WTC11 (cell line): ENCODE results near the gene GPR143. TPM values are rescaled to one million over a fixed set of nuclear protein-coding genes. Genes with fewer than 3 reads are reported as not detected.

ENCODE experiments used
- ATAC-seq: fragments of 200-7000 bp; cut with Tn5 transposase; 2 replicates; pipeline ENCODE4 v1.10.0; 2021; ENCODE audit warnings: mild to moderate bottlenecking, moderate library complexity
- CTCF ChIA-PET: fragments of 300-600 bp; sonication (Branson Sonifier 250); formaldehyde crosslinking; loops from one replicate; lab custom pipeline; 2021; ENCODE audit warnings: antibody characterized with exemption; lab: Charles Lee
- POLR2A ChIA-PET: fragments of 350-600 bp; sonication (Branson Sonifier 250); formaldehyde crosslinking; loops from one replicate; lab custom pipeline; 2021; ENCODE audit warnings: antibody characterized with exemption; lab: Charles Lee
- DNase-seq: peaks from one replicate; pipeline ENCODE4 v3.0.0; 2021; ENCODE audit warnings: low spot score
- H3K27ac Mint-ChIP-seq: 2 replicates; pipeline ENCODE4 v1.8.0; 2021; ENCODE audit warnings: mixed read lengths
- H3K27me3 Mint-ChIP-seq: 2 replicates; pipeline ENCODE4 v1.8.0; 2021; ENCODE audit warnings: low read depth, mild to moderate bottlenecking, moderate library complexity, mixed read lengths
- H3K36me3 Mint-ChIP-seq: 2 replicates; pipeline ENCODE4 v1.8.0; 2021; ENCODE audit warnings: mixed read lengths
- H3K4me1 Mint-ChIP-seq: 2 replicates; pipeline ENCODE4 v1.8.0; 2022; ENCODE audit warnings: mixed read lengths
- H3K4me3 Mint-ChIP-seq: 2 replicates; pipeline ENCODE4 v1.8.0; 2021; ENCODE audit warnings: mild to moderate bottlenecking, moderate library complexity, mixed read lengths
- H3K9me3 Mint-ChIP-seq: 2 replicates; pipeline ENCODE4 v1.8.0; 2021; ENCODE audit warnings: mixed read lengths
- FOXJ3 ChIP-seq: sonication (generic); formaldehyde crosslinking; IDR thresholded peaks from 2 replicates; pipeline ENCODE4 v1.9.0; 2021; ENCODE audit warnings: missing genetic modification reagents, mild to moderate bottlenecking, borderline replicate concordance
- FOXK1 ChIP-seq: sonication (generic); formaldehyde crosslinking; IDR thresholded peaks from 2 replicates; pipeline ENCODE4 v1.8.0; 2022; ENCODE audit warnings: mild to moderate bottlenecking, moderate library complexity, missing genetic modification reagents
- NFYB ChIP-seq: sonication (generic); formaldehyde crosslinking; conservative IDR thresholded peaks from 2 replicates; pipeline ENCODE4 v1.8.0; 2022; ENCODE audit warnings: low read depth, missing genetic modification reagents
- NR3C1 ChIP-seq: sonication (generic); formaldehyde crosslinking; conservative IDR thresholded peaks from 2 replicates; pipeline ENCODE4 v1.8.1; 2023; ENCODE audit warnings: low read depth, mild to moderate bottlenecking, missing genetic modification reagents
- RORB ChIP-seq: fragments of 250-450 bp; sonication (Bioruptor Pico); IDR thresholded peaks from 2 replicates; pipeline ENCODE4 v1.9.0; 2021; ENCODE audit warnings: mild to moderate bottlenecking
- SMAD3 ChIP-seq: sonication (generic); formaldehyde crosslinking; IDR thresholded peaks from 2 replicates; pipeline ENCODE4 v1.8.0; 2022; ENCODE audit warnings: missing genetic modification reagents, mild to moderate bottlenecking, borderline replicate concordance
- SOX15 ChIP-seq: fragments of 250-450 bp; sonication (Bioruptor Pico); IDR thresholded peaks from 2 replicates; pipeline ENCODE4 v1.9.0; 2021; ENCODE audit warnings: mild to moderate bottlenecking
- TEAD1 ChIP-seq: sonication (generic); formaldehyde crosslinking; IDR thresholded peaks from 2 replicates; pipeline ENCODE4 v1.8.0; 2022; ENCODE audit warnings: mild to moderate bottlenecking, missing genetic modification reagents
- ZNF396 ChIP-seq: fragments of 250-450 bp; sonication (Bioruptor Pico); IDR thresholded peaks from 2 replicates; pipeline ENCODE4 v1.8.0; 2021; ENCODE audit warnings: mild to moderate bottlenecking, moderate library complexity, borderline replicate concordance
- ZNF416 ChIP-seq: fragments of 250-450 bp; sonication (Bioruptor Pico); IDR thresholded peaks from 2 replicates; pipeline ENCODE4 v1.9.0; 2021; ENCODE audit warnings: mild to moderate bottlenecking, inconsistent platforms
- ZNF423 ChIP-seq: fragments of 250-450 bp; sonication (Bioruptor Pico); IDR thresholded peaks from 2 replicates; pipeline ENCODE4 v2.1.2; 2022; ENCODE audit warnings: mild to moderate bottlenecking, moderate library complexity
- ZNF532 ChIP-seq: fragments of 250-450 bp; sonication (Bioruptor Pico); IDR thresholded peaks from 2 replicates; pipeline ENCODE4 v1.9.0; 2021; ENCODE audit warnings: mild to moderate bottlenecking, borderline replicate concordance
- ZSCAN18 ChIP-seq: fragments of 250-450 bp; sonication (Bioruptor Pico); IDR thresholded peaks from 2 replicates; pipeline ENCODE4 v2.1.2; 2022; ENCODE audit warnings: mild to moderate bottlenecking, moderate library complexity
- total RNA-seq: library from RNA; stranded (reverse); gene quantifications from 3 replicates; pipeline ENCODE4 v1.2.3, GENCODE V29; 2021
- TF ChIP-seq, protein P1 (sequence below): sonication (generic); formaldehyde crosslinking; IDR thresholded peaks from 2 replicates; pipeline ENCODE4 v1.8.1; 2022; ENCODE audit warnings: low read depth, missing genetic modification reagents, borderline replicate concordance
- TF ChIP-seq, protein P2 (sequence below): sonication (generic); formaldehyde crosslinking; conservative IDR thresholded peaks from 2 replicates; pipeline ENCODE4 v1.8.1; 2022; ENCODE audit warnings: mild to moderate bottlenecking, missing genetic modification reagents
- TF ChIP-seq, protein P3 (sequence below): fragments of 200-600 bp; IDR thresholded peaks from 2 replicates; pipeline ENCODE4 v1.8.0; 2022; ENCODE audit warnings: antibody characterized with exemption
- TF ChIP-seq, protein P4 (sequence below): sonication (generic); formaldehyde crosslinking; IDR thresholded peaks from 2 replicates; pipeline ENCODE4 v1.8.1; 2023; ENCODE audit warnings: mild to moderate bottlenecking, missing genetic modification reagents, moderate library complexity

Gene GPR143
- total RNA-seq, 1 experiment from 2014 or later = 18.3 TPM

DNA sequence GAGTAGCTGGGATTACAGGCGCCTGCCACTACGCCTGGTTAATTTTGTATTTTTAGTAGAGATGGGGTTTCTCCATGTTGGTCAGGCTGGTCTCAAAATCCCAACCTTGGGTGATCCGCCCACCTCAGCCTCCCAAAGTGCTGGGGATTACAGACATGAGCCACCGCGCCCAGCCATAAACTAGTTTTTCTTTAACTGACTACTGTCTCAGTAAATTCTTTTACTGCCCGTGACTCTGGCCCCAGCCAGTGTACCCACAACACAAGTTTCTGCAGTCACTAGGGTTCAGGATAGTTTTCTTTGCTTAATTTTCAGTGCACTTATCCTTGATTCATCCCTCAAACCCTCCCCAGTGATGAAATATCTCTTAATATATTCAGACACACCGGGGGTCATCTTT lies 28.8 kb upstream of the GPR143 start (continued):
- TF ChIP-seq, protein P1, sequence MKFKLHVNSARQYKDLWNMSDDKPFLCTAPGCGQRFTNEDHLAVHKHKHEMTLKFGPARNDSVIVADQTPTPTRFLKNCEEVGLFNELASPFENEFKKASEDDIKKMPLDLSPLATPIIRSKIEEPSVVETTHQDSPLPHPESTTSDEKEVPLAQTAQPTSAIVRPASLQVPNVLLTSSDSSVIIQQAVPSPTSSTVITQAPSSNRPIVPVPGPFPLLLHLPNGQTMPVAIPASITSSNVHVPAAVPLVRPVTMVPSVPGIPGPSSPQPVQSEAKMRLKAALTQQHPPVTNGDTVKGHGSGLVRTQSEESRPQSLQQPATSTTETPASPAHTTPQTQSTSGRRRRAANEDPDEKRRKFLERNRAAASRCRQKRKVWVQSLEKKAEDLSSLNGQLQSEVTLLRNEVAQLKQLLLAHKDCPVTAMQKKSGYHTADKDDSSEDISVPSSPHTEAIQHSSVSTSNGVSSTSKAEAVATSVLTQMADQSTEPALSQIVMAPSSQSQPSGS (CRISPR knock-in tag) = no peak
- TF ChIP-seq NR3C1 (CRISPR knock-in tag) (no peak), ZNF416 (CRISPR knock-in tag) (no peak), ZNF532 (CRISPR knock-in tag) (no peak), NFYB (CRISPR knock-in tag) (no peak), ZNF396 (CRISPR knock-in tag) (no peak), ZSCAN18 (CRISPR knock-in tag) (no peak)
- TF ChIP-seq, protein P2, sequence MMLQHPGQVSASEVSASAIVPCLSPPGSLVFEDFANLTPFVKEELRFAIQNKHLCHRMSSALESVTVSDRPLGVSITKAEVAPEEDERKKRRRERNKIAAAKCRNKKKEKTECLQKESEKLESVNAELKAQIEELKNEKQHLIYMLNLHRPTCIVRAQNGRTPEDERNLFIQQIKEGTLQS = no peak

- no peak for TF ChIP-seq SOX15 (CRISPR knock-in tag)
- Mint-ChIP-seq H3K9me3 (peaks cover 7% of the 10 kb centered on the region; the same call in 1 of the 2 replicates), H3K27ac (no peak overlapping the region), H3K4me1 (peaks cover 39% of the 10 kb centered on the region), H3K4me3 (0 out of 2 replicates have a peak overlapping the region, but pooled peaks have one; percentile 86), H3K36me3 (peaks cover 8% of the 10 kb centered on the region), H3K27me3 (no peaks in the 10 kb centered on the region)
- ChIA-PET CTCF (no interaction called here), POLR2A (no interaction called here)
- DNase-seq (no peak), ATAC-seq (no peak)
Observed at GRCh38 chrX:9790866-9791265, 25.2 kb upstream of the GPR143 start.

DNA sequence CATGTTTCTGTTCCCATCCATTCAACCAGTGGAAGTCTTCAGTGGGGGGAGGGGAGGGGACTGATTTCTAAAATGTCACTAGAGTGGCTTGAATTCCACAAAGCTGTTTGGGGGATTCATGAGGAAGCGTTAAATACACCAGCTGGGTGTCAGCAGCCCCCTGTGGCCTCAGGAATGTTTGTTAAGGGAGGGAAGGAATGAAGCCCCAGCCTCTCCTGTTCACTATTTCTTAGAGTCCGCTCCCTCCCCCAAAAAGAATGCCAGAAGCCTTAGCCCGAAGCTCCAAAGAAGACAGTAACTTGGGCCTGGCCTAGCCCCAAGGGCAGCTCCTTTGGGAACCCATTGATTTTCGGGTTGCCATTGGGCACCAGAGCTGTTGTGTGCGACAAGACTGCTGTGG lies 23.9 kb upstream of the GPR143 start:
- ChIA-PET POLR2A (no interaction called here), CTCF (interaction anchor here (0.9 to 1.6 kb wide), 2 partner anchors 66 to 89 kb away, joined by 3 to 6 read pairs; no protein-coding TSS in a partner anchor)

GRCh38 chrX:9788911-9789310 lies 23.3 kb upstream of the GPR143 start:
- H3K4me1 Mint-ChIP-seq = peaks cover 42% of the 10 kb centered on the region
- peak overlapping the region; percentile 86 for H3K4me3 Mint-ChIP-seq
- POLR2A ChIA-PET = no interaction called here
- H3K27me3 Mint-ChIP-seq = 0 out of 2 replicates have a peak, but pooled peaks cover 5% of the 10 kb centered on the region
- no peaks in the 10 kb centered on the region for H3K9me3 Mint-ChIP-seq
- DNase-seq (no peak), ATAC-seq (no peak)
- H3K36me3 Mint-ChIP-seq = 0 out of 2 replicates have a peak, but pooled peaks cover 2% of the 10 kb centered on the region
- CTCF ChIA-PET = interaction anchor here (1.6 kb wide), 1 partner anchor 88 kb away, joined by 6 read pairs; no protein-coding TSS in a partner anchor
- peak overlapping the region; percentile 84 for H3K27ac Mint-ChIP-seq
- TF ChIP-seq FOXJ3 (CRISPR knock-in tag) = no peak
- TF ChIP-seq ZSCAN18 (CRISPR knock-in tag) = no peak
- TF ChIP-seq RORB (CRISPR knock-in tag) = no peak
- no peak for TF ChIP-seq ZNF423
- TF ChIP-seq, protein P3, sequence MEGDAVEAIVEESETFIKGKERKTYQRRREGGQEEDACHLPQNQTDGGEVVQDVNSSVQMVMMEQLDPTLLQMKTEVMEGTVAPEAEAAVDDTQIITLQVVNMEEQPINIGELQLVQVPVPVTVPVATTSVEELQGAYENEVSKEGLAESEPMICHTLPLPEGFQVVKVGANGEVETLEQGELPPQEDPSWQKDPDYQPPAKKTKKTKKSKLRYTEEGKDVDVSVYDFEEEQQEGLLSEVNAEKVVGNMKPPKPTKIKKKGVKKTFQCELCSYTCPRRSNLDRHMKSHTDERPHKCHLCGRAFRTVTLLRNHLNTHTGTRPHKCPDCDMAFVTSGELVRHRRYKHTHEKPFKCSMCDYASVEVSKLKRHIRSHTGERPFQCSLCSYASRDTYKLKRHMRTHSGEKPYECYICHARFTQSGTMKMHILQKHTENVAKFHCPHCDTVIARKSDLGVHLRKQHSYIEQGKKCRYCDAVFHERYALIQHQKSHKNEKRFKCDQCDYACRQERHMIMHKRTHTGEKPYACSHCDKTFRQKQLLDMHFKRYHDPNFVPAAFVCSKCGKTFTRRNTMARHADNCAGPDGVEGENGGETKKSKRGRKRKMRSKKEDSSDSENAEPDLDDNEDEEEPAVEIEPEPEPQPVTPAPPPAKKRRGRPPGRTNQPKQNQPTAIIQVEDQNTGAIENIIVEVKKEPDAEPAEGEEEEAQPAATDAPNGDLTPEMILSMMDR = no peak
- no peak for TF ChIP-seq SOX15 (CRISPR knock-in tag)
- no peak for TF ChIP-seq SMAD3 (CRISPR knock-in tag)
- TF ChIP-seq NR3C1 (CRISPR knock-in tag) = no peak
- TF ChIP-seq FOXK1 (CRISPR knock-in tag) = no peak

More for the DNA sequence above, 23.9 kb upstream of the GPR143 start:
- peak overlapping the region; percentile 84 for H3K27ac Mint-ChIP-seq
- H3K9me3 Mint-ChIP-seq = no peaks in the 10 kb centered on the region
- no peaks in the 10 kb centered on the region for H3K36me3 Mint-ChIP-seq
- DNase-seq = peak; percentile 42
- peak; percentile 35 for ATAC-seq
- H3K27me3 Mint-ChIP-seq = 0 out of 2 replicates have a peak, but pooled peaks cover 5% of the 10 kb centered on the region
- H3K4me3 Mint-ChIP-seq = peak overlapping the region; percentile 86
- H3K4me1 Mint-ChIP-seq = peaks cover 42% of the 10 kb centered on the region
- TF ChIP-seq, protein P4, sequence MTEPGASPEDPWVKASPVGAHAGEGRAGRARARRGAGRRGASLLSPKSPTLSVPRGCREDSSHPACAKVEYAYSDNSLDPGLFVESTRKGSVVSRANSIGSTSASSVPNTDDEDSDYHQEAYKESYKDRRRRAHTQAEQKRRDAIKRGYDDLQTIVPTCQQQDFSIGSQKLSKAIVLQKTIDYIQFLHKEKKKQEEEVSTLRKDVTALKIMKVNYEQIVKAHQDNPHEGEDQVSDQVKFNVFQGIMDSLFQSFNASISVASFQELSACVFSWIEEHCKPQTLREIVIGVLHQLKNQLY (CRISPR knock-in tag) = no peak
- TF ChIP-seq TEAD1 (CRISPR knock-in tag) = 0 out of 2 replicates have a peak, but pooled peaks have one; percentile 26
